HepG2 (cell line): Measurements from ENCODE around the gene LMNA. TPM values are rescaled to one million over a fixed set of nuclear protein-coding genes. Genes with fewer than 3 reads are reported as not detected.

Source experiments
- GZF1 ChIP-seq: sonication (generic); formaldehyde crosslinking; IDR thresholded peaks from 2 replicates; pipeline ENCODE4 v1.5.1; 2020; ENCODE audit warnings: mild to moderate bottlenecking, missing genetic modification reagents
- HMGA1 ChIP-seq: sonication (generic); formaldehyde crosslinking; conservative IDR thresholded peaks from 2 replicates; pipeline ENCODE4 v1.4.0; 2020; ENCODE audit warnings: missing genetic modification reagents
- NFATC3 ChIP-seq: sonication (generic); formaldehyde crosslinking; IDR thresholded peaks from 2 replicates; pipeline ENCODE4 v1.5.1; 2020; ENCODE audit warnings: mild to moderate bottlenecking, missing genetic modification reagents
- NKX3-1 ChIP-seq: sonication (generic); formaldehyde crosslinking; IDR thresholded peaks from 2 replicates; pipeline ENCODE4 v1.5.0; 2020; ENCODE audit warnings: missing genetic modification reagents
- NR2F1 ChIP-seq, 2 experiments: fragments of 450-650 bp in 1 of 2; formaldehyde crosslinking in 1 of 2; IDR thresholded peaks; 2 replicates each; pipeline versions ENCODE4 v1.5.0 to v1.6.1; 2016 to 2020; ENCODE audit warnings: mild to moderate bottlenecking in 1 of 2, missing compliant biosample characterization in 1 of 2, missing genetic modification reagents in 1 of 2, moderate library complexity in 1 of 2
- PHB2 ChIP-seq: fragments of 450-650 bp; IDR thresholded peaks from 2 replicates; pipeline ENCODE4 v1.6.1; 2018; ENCODE audit not compliant: partially characterized antibody
- RBAK ChIP-seq: sonication (generic); formaldehyde crosslinking; IDR thresholded peaks from 2 replicates; pipeline ENCODE4 v1.5.1; 2020; ENCODE audit warnings: mild to moderate bottlenecking, missing genetic modification reagents
- SP1 ChIP-seq, 2 experiments: fragments of 450-650 bp in 1 of 2; sonication (generic) in 1 of 2; formaldehyde crosslinking in 1 of 2; IDR thresholded peaks; 2 replicates each; pipeline versions ENCODE4 v1.4.0 to v1.6.1; 2016 to 2020; ENCODE audit warnings: missing genetic modification reagents in 1 of 2
- ZNF10 ChIP-seq: sonication (generic); formaldehyde crosslinking; IDR thresholded peaks from 2 replicates; pipeline ENCODE4 v1.4.0; 2020; ENCODE audit warnings: mild to moderate bottlenecking, low read depth, missing genetic modification reagents, borderline replicate concordance
- ZNF207 ChIP-seq: fragments of 450-650 bp; IDR thresholded peaks from 2 replicates; pipeline ENCODE4 v1.6.1; 2016; ENCODE audit warnings: antibody characterized with exemption, borderline replicate concordance
- ZNF263 ChIP-seq: sonication (generic); formaldehyde crosslinking; IDR thresholded peaks from 2 replicates; pipeline ENCODE4 v1.4.0; 2020; ENCODE audit warnings: missing genetic modification reagents
- ZNF558 ChIP-seq: sonication (generic); formaldehyde crosslinking; IDR thresholded peaks from 2 replicates; pipeline ENCODE4 v1.9.0; 2022; ENCODE audit warnings: mild to moderate bottlenecking, missing genetic modification reagents, borderline replicate concordance
- ZNF644 ChIP-seq: IDR thresholded peaks from 2 replicates; pipeline ENCODE4 v1.6.1; 2016; ENCODE audit warnings: low read depth
- polyA plus RNA-seq, 8 experiments: library from polyadenylated mRNA; depleted of rRNA in 3 of 8; stranded (reverse) in 7 of 8; unstranded in 1 of 8; fragments of >200 nt; fragmentation: Illumina TruSeq in 4 of 8; extraction: Trizol in 4 of 8; gene quantifications; 2 replicates each; pipeline versions ENCODE4 v1.2.1 to v1.2.3, GENCODE V29; 2011 to 2016; ENCODE audit warnings: low read depth in 4 of 8, missing spikeins in 1 of 8, mixed read lengths in 1 of 8; ENCODE audit not compliant: insufficient read depth in 1 of 8
- total RNA-seq, 5 experiments: library from RNA; depleted of rRNA; stranded (reverse); fragments of >200 nt; fragmentation: Illumina TruSeq; extraction: Trizol; gene quantifications; 2 replicates each; pipeline ENCODE4 v1.2.3, GENCODE V29; 2016; ENCODE audit warnings: low read depth in 1 of 5
- TF ChIP-seq, protein P1 (sequence below): sonication (generic); formaldehyde crosslinking; IDR thresholded peaks from 2 replicates; pipeline ENCODE4 v1.5.1; 2020; ENCODE audit warnings: missing genetic modification reagents, mild to moderate bottlenecking, borderline replicate concordance
- TF ChIP-seq, protein P2 (sequence below): sonication (generic); formaldehyde crosslinking; IDR thresholded peaks from 2 replicates; pipeline ENCODE4 v1.4.0; 2020; ENCODE audit warnings: missing genetic modification reagents
- TF ChIP-seq, protein P3 (sequence below): sonication (generic); formaldehyde crosslinking; IDR thresholded peaks from 2 replicates; pipeline ENCODE4 v1.5.0; 2020; ENCODE audit warnings: mild to moderate bottlenecking, missing genetic modification reagents, moderate library complexity
- TF ChIP-seq, protein P4 (sequence below): sonication (generic); formaldehyde crosslinking; IDR thresholded peaks from 2 replicates; pipeline ENCODE4 v1.5.0; 2020; ENCODE audit warnings: missing genetic modification reagents
- TF ChIP-seq, protein P5 (sequence below): IDR thresholded peaks from 2 replicates; pipeline ENCODE4 v1.6.1; 2016; ENCODE audit warnings: low read depth, missing genetic modification reagents, missing compliant biosample characterization

Gene LMNA
- total and polyA plus RNA-seq, 2 of the 13 experiments (the other 11 are each of a cell fraction or from before 2014, with no cell fraction given): 107 to 225 TPM

DNA sequence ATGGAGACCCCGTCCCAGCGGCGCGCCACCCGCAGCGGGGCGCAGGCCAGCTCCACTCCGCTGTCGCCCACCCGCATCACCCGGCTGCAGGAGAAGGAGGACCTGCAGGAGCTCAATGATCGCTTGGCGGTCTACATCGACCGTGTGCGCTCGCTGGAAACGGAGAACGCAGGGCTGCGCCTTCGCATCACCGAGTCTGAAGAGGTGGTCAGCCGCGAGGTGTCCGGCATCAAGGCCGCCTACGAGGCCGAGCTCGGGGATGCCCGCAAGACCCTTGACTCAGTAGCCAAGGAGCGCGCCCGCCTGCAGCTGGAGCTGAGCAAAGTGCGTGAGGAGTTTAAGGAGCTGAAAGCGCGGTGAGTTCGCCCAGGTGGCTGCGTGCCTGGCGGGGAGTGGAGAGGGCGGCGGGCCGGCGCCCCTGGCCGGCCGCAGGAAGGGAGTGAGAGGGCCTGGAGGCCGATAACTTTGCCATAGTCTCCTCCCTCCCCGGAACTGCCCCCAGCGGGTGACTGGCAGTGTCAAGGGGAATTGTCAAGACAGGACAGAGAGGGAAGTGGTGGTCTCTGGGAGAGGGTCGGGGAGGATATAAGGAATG lies 505 bp downstream of the LMNA start (continued):
- TF ChIP-seq, protein P1, sequence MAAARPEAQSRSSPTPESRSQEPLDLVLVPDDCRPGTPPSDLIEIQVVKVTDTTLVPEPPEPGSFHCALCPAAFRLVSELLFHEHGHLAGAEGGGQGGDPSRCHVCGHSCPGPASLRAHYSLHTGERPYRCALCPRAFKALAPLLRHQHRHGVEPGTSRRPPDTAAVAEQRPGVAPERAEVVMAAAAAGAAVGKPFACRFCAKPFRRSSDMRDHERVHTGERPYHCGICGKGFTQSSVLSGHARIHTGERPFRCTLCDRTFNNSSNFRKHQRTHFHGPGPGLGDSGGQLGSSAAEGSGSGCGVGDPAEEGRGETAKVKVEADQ: no peak
- TF ChIP-seq HMGA1 (CRISPR knock-in tag) (no peak), NR2F1 (CRISPR knock-in tag; IDR thresholded peaks at IDR 0.05) (no peak), ZNF10 (no peak), ZNF207 (no peak), PHB2 (no peak), NKX3-1 (no peak), SP1 (IDR thresholded peaks at IDR 0.05) (no peak), SP1 (CRISPR knock-in tag; IDR thresholded peaks at IDR 0.05) (no peak; the same call in 1 of the 2 replicates), RBAK (CRISPR knock-in tag) (no peak), ZNF644 (CRISPR knock-in tag) (no peak), GZF1 (no peak), ZNF558 (CRISPR knock-in tag) (no peak; the same call in 1 of the 2 replicates), NFATC3 (CRISPR knock-in tag) (0 out of 2 replicates have a peak, but pooled peaks have one; percentile 19), ZNF263 (CRISPR knock-in tag) (peak; percentile 36; the same call in 1 of the 2 replicates)
- TF ChIP-seq, protein P2, sequence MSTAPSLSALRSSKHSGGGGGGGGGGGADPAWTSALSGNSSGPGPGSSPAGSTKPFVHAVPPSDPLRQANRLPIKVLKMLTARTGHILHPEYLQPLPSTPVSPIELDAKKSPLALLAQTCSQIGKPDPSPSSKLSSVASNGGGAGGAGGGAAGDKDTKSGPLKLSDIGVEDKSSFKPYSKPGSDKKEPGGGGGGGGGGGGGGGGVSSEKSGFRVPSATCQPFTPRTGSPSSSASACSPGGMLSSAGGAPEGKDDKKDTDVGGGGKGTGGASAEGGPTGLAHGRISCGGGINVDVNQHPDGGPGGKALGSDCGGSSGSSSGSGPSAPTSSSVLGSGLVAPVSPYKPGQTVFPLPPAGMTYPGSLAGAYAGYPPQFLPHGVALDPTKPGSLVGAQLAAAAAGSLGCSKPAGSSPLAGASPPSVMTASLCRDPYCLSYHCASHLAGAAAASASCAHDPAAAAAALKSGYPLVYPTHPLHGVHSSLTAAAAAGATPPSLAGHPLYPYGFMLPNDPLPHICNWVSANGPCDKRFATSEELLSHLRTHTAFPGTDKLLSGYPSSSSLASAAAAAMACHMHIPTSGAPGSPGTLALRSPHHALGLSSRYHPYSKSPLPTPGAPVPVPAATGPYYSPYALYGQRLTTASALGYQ: no peak
- TF ChIP-seq, protein P3, sequence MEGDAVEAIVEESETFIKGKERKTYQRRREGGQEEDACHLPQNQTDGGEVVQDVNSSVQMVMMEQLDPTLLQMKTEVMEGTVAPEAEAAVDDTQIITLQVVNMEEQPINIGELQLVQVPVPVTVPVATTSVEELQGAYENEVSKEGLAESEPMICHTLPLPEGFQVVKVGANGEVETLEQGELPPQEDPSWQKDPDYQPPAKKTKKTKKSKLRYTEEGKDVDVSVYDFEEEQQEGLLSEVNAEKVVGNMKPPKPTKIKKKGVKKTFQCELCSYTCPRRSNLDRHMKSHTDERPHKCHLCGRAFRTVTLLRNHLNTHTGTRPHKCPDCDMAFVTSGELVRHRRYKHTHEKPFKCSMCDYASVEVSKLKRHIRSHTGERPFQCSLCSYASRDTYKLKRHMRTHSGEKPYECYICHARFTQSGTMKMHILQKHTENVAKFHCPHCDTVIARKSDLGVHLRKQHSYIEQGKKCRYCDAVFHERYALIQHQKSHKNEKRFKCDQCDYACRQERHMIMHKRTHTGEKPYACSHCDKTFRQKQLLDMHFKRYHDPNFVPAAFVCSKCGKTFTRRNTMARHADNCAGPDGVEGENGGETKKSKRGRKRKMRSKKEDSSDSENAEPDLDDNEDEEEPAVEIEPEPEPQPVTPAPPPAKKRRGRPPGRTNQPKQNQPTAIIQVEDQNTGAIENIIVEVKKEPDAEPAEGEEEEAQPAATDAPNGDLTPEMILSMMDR: no peak
- TF ChIP-seq, protein P4, sequence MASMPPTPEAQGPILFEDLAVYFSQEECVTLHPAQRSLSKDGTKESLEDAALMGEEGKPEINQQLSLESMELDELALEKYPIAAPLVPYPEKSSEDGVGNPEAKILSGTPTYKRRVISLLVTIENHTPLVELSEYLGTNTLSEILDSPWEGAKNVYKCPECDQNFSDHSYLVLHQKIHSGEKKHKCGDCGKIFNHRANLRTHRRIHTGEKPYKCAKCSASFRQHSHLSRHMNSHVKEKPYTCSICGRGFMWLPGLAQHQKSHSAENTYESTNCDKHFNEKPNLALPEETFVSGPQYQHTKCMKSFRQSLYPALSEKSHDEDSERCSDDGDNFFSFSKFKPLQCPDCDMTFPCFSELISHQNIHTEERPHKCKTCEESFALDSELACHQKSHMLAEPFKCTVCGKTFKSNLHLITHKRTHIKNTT (CRISPR knock-in tag): no peak
- TF ChIP-seq, protein P5, sequence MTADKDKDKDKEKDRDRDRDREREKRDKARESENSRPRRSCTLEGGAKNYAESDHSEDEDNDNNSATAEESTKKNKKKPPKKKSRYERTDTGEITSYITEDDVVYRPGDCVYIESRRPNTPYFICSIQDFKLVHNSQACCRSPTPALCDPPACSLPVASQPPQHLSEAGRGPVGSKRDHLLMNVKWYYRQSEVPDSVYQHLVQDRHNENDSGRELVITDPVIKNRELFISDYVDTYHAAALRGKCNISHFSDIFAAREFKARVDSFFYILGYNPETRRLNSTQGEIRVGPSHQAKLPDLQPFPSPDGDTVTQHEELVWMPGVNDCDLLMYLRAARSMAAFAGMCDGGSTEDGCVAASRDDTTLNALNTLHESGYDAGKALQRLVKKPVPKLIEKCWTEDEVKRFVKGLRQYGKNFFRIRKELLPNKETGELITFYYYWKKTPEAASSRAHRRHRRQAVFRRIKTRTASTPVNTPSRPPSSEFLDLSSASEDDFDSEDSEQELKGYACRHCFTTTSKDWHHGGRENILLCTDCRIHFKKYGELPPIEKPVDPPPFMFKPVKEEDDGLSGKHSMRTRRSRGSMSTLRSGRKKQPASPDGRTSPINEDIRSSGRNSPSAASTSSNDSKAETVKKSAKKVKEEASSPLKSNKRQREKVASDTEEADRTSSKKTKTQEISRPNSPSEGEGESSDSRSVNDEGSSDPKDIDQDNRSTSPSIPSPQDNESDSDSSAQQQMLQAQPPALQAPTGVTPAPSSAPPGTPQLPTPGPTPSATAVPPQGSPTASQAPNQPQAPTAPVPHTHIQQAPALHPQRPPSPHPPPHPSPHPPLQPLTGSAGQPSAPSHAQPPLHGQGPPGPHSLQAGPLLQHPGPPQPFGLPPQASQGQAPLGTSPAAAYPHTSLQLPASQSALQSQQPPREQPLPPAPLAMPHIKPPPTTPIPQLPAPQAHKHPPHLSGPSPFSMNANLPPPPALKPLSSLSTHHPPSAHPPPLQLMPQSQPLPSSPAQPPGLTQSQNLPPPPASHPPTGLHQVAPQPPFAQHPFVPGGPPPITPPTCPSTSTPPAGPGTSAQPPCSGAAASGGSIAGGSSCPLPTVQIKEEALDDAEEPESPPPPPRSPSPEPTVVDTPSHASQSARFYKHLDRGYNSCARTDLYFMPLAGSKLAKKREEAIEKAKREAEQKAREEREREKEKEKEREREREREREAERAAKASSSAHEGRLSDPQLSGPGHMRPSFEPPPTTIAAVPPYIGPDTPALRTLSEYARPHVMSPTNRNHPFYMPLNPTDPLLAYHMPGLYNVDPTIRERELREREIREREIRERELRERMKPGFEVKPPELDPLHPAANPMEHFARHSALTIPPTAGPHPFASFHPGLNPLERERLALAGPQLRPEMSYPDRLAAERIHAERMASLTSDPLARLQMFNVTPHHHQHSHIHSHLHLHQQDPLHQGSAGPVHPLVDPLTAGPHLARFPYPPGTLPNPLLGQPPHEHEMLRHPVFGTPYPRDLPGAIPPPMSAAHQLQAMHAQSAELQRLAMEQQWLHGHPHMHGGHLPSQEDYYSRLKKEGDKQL (CRISPR knock-in tag): no peak
